Neuronal stem cell (in vitro differentiated cells): ENCODE results near the gene IDNK.

Experiments
- DNase-seq: peaks from one replicate; pipeline ENCODE4 v3.0.0-alpha.2; 2013; ENCODE audit warnings: low spot score
- H2AFZ ChIP-seq: one replicate; pipeline ENCODE4 v1.6.1; 2013; ENCODE audit warnings: mild to moderate bottlenecking, low read length, inconsistent platforms
- H2AK5ac ChIP-seq: 2 replicates; pipeline ENCODE4 v1.6.1; 2013; ENCODE audit warnings: low read depth, mild to moderate bottlenecking, inconsistent platforms, low read length, moderate library complexity, mixed read lengths
- H2BK120ac ChIP-seq: 2 replicates; pipeline ENCODE4 v1.6.1; 2013; ENCODE audit warnings: low read depth, mild to moderate bottlenecking, inconsistent platforms, low read length, moderate library complexity, mixed read lengths
- H2BK12ac ChIP-seq: one replicate; pipeline ENCODE4 v1.6.1; 2013; ENCODE audit warnings: low read length, inconsistent platforms
- H2BK15ac ChIP-seq: 2 replicates; pipeline ENCODE4 v1.6.1; 2013; ENCODE audit warnings: mild to moderate bottlenecking, low read length, inconsistent platforms, mixed read lengths
- H2BK5ac ChIP-seq: one replicate; pipeline ENCODE4 v1.6.1; 2013; ENCODE audit warnings: inconsistent platforms, mild to moderate bottlenecking, low read length, moderate library complexity
- H3K14ac ChIP-seq: one replicate; pipeline ENCODE4 v1.6.1; 2013; ENCODE audit warnings: low read length, inconsistent platforms
- H3K18ac ChIP-seq: 2 replicates; pipeline ENCODE4 v1.6.1; 2013; ENCODE audit warnings: low read length, inconsistent platforms
- H3K23ac ChIP-seq: 2 replicates; pipeline ENCODE4 v1.6.1; 2013; ENCODE audit warnings: low read depth, mild to moderate bottlenecking, mixed read lengths, low read length, inconsistent platforms; ENCODE audit not compliant: poor library complexity
- H3K27ac ChIP-seq: replicated peaks from 3 replicates; pipeline ENCODE4 v1.5.1; 2013; ENCODE audit warnings: low read length, inconsistent platforms
- H3K27me3 ChIP-seq, 3 experiments: 2 replicates each; pipeline ENCODE4 v1.6.1; 2013; ENCODE audit warnings: low read length in 3 of 3, mild to moderate bottlenecking in 2 of 3, inconsistent platforms in 1 of 3, low read depth in 1 of 3, mixed read lengths in 1 of 3, moderate library complexity in 1 of 3; ENCODE audit not compliant: control insufficient read depth in 3 of 3, insufficient read depth in 3 of 3
- H3K36me3 ChIP-seq, 2 donors: replicated peaks in 1 of 2; 2 replicates each; pipeline ENCODE4 v1.6.1; 2013; ENCODE audit warnings: low read length in 2 of 2; ENCODE audit not compliant: control insufficient read depth in 2 of 2, insufficient read depth in 2 of 2
- H3K4ac ChIP-seq: 2 replicates; pipeline ENCODE4 v1.6.1; 2013; ENCODE audit warnings: inconsistent platforms, mild to moderate bottlenecking, low read length, moderate library complexity
- H3K4me1 ChIP-seq, 2 donors: 1 replicate in 1 of 2; 2 replicates in 1 of 2; pipeline ENCODE4 v1.6.1; 2013; ENCODE audit warnings: low read length in 2 of 2, low read depth in 1 of 2; ENCODE audit not compliant: control insufficient read depth in 2 of 2, insufficient read depth in 1 of 2
- H3K4me2 ChIP-seq: one replicate; pipeline ENCODE4 v1.6.1; 2013; ENCODE audit warnings: mild to moderate bottlenecking, low read length, inconsistent platforms; ENCODE audit not compliant: insufficient read depth, poor library complexity, severe bottlenecking
- H3K4me3 ChIP-seq, 2 donors: 2 replicates each; pipeline ENCODE4 v1.5.1; 2013; ENCODE audit warnings: low read length in 2 of 2, mild to moderate bottlenecking in 2 of 2, inconsistent platforms in 1 of 2, moderate library complexity in 1 of 2
- H3K79me1 ChIP-seq: one replicate; pipeline ENCODE4 v1.6.1; 2013; ENCODE audit warnings: low read depth, mild to moderate bottlenecking, inconsistent platforms, low read length, moderate library complexity
- H3K9ac ChIP-seq: one replicate; pipeline ENCODE4 v1.6.1; 2013; ENCODE audit warnings: mild to moderate bottlenecking, low read depth, low read length, inconsistent platforms; ENCODE audit not compliant: poor library complexity
- H3K9me3 ChIP-seq, 2 donors: replicated peaks in 1 of 2; 2 replicates each; pipeline versions ENCODE3 to v1.6.1; 2013; ENCODE audit warnings: low read length in 2 of 2, mild to moderate bottlenecking in 2 of 2, inconsistent platforms in 1 of 2, low read depth in 1 of 2, mixed read lengths in 1 of 2, moderate library complexity in 1 of 2; ENCODE audit not compliant: control insufficient read depth in 2 of 2, insufficient read depth in 1 of 2
- H4K8ac ChIP-seq: one replicate; pipeline ENCODE4 v1.6.1; 2013; ENCODE audit warnings: low read depth, mild to moderate bottlenecking, inconsistent platforms, low read length, moderate library complexity
- H4K91ac ChIP-seq: one replicate; pipeline ENCODE4 v1.6.1; 2013; ENCODE audit warnings: low read length, low read depth, mild to moderate bottlenecking, inconsistent platforms; ENCODE audit not compliant: poor library complexity
- WGBS, 2 donors: extraction: QIAGEN DNeasy Blood & Tissue Kit; methylation state at CpG; one replicate each; pipeline ENCODE4 v1.1.7; 2013; ENCODE audit warnings: missing lambda C conversion rate in 2 of 2, mixed read lengths in 1 of 2; ENCODE audit not compliant: insufficient read length in 2 of 2, insufficient replicate concordance in 1 of 2; ENCODE audit errors: extremely low coverage in 2 of 2; 5-methylcytosine and 5-hydroxymethylcytosine counted together

Gene IDNK

GRCh38 chr9:83625178-83625577 lies 2.2 kb downstream of the IDNK start:
- no peaks in the 10 kb centered on the region for H3K79me1 ChIP-seq
- H3K36me3 ChIP-seq = peaks cover 7 to 25% of the 10 kb centered on the region in 2 donors
- H2BK120ac ChIP-seq = no peak overlapping the region
- peaks cover 0 to 2% of the 10 kb centered on the region in 2 donors for H3K9me3 ChIP-seq
- H3K18ac ChIP-seq = no peak overlapping the region
- H3K4me1 ChIP-seq = peaks cover 0 to 7% of the 10 kb centered on the region in 2 donors
- no CpG with 5 or more reads among the region's 3 CpGs for WGBS, 2 donors
- no peak overlapping the region for H2AFZ ChIP-seq
- H3K14ac ChIP-seq = no peak overlapping the region
- H2BK5ac ChIP-seq = no peak overlapping the region
- no peak overlapping the region for H4K8ac ChIP-seq
- no peak overlapping the region for H2AK5ac ChIP-seq
- no peak overlapping the region for H4K91ac ChIP-seq
- no peak overlapping the region for H3K27ac ChIP-seq
- H2BK12ac ChIP-seq = no peak overlapping the region
- H3K4me2 ChIP-seq = no peak overlapping the region
- no peaks in the 10 kb centered on the region for H3K27me3 ChIP-seq
- H3K9ac ChIP-seq = no peak overlapping the region
- H2BK15ac ChIP-seq = no peak overlapping the region
- H3K23ac ChIP-seq = no peak overlapping the region
- no peak for DNase-seq
- H3K4ac ChIP-seq = no peak overlapping the region
- H3K4me3 ChIP-seq = no peak overlapping the region

GRCh38 chr9:83628540-83628939 lies 5.6 kb downstream of the IDNK start:
- no CpG with 5 or more reads among the region's 5 CpGs for WGBS, 2 donors
- H3K4me1 ChIP-seq = peaks cover 2 to 4% of the 10 kb centered on the region in 2 donors
- no peak overlapping the region for H2BK5ac ChIP-seq
- H3K4ac ChIP-seq = no peak overlapping the region
- H4K91ac ChIP-seq = no peak overlapping the region
- no peak overlapping the region for H2AFZ ChIP-seq
- H2BK120ac ChIP-seq = no peak overlapping the region
- no peaks in the 10 kb centered on the region for H3K27me3 ChIP-seq
- H3K9ac ChIP-seq = no peak overlapping the region
- no peak overlapping the region for H3K14ac ChIP-seq
- no peak overlapping the region for H3K27ac ChIP-seq
- no peaks in the 10 kb centered on the region for H3K79me1 ChIP-seq
- H2AK5ac ChIP-seq = no peak overlapping the region
- H2BK15ac ChIP-seq = no peak overlapping the region
- no peak overlapping the region for H2BK12ac ChIP-seq
- H3K4me2 ChIP-seq = no peak overlapping the region
- DNase-seq = no peak
- peaks cover 0 to 2% of the 10 kb centered on the region in 2 donors for H3K9me3 ChIP-seq
- no peak overlapping the region for H3K4me3 ChIP-seq
- peaks cover 7 to 25% of the 10 kb centered on the region in 2 donors for H3K36me3 ChIP-seq
- no peak overlapping the region for H3K23ac ChIP-seq
- H4K8ac ChIP-seq = no peak overlapping the region
- H3K18ac ChIP-seq = no peak overlapping the region

- Histone ChIP-seq H3K4ac (no peak overlapping the region), H3K27ac (no peak overlapping the region), H3K4me3 (no peak overlapping the region), H3K4me2 (no peak overlapping the region), H2AFZ (no peak overlapping the region), H3K27me3 (no peaks in the 10 kb centered on the region), H2AK5ac (no peak overlapping the region), H4K91ac (no peak overlapping the region), H4K8ac (no peak overlapping the region), H3K9me3 (peaks cover 0 to 2% of the 10 kb centered on the region in 2 donors), H3K4me1 (peaks cover 2% of the 10 kb centered on the region in 2 donors), H2BK12ac (no peak overlapping the region), H3K23ac (no peak overlapping the region), H2BK5ac (no peak overlapping the region), H3K18ac (no peak overlapping the region), H2BK15ac (no peak overlapping the region), H2BK120ac (no peak overlapping the region), H3K36me3 (peaks cover 7 to 25% of the 10 kb centered on the region in 2 donors), H3K79me1 (no peaks in the 10 kb centered on the region), H3K9ac (no peak overlapping the region), H3K14ac (no peak overlapping the region)
- no CpG with 5 or more reads among the region's 7 CpGs for WGBS, 2 donors
- no peak for DNase-seq
These were observed 6.6 kb downstream of the IDNK start for GRCh38 chr9:83629433-83630104.

GRCh38 chr9:83630938-83631457 lies 8.1 kb downstream of the IDNK start:
- H3K27me3 ChIP-seq = no peaks in the 10 kb centered on the region
- peak overlapping the region; percentile 71 for H3K27ac ChIP-seq

More at GRCh38 chr9:83630938-83631457, 8.1 kb downstream of the IDNK start:
- Histone ChIP-seq H2BK5ac (no peak overlapping the region), H4K91ac (no peak overlapping the region), H3K4ac (no peak overlapping the region), H4K8ac (no peak overlapping the region), H3K23ac (no peak overlapping the region), H3K9me3 (peaks cover 0 to 2% of the 10 kb centered on the region in 2 donors), H2AFZ (no peak overlapping the region), H2BK120ac (no peak overlapping the region), H3K9ac (no peak overlapping the region), H3K4me1 (peaks cover 2% of the 10 kb centered on the region in 2 donors), H3K36me3 (peaks cover 7 to 25% of the 10 kb centered on the region in 2 donors), H3K18ac (no peak overlapping the region), H2BK15ac (no peak overlapping the region), H2AK5ac (no peak overlapping the region), H3K79me1 (no peaks in the 10 kb centered on the region), H2BK12ac (no peak overlapping the region), H3K14ac (no peak overlapping the region), H3K4me3 (no peak overlapping the region), H3K4me2 (no peak overlapping the region)
- no CpG with 5 or more reads among the region's 11 CpGs for whole genome bisulfite sequencing, 2 donors
- DNase-seq = peak; percentile 59
